H9 (cell line): ENCODE measurements around the gene CAPN14. TPM values are rescaled to one million over a fixed set of nuclear protein-coding genes. Genes with fewer than 3 reads are reported as not detected.

Experiments used
- DNase-seq: peaks from one replicate; pipeline ENCODE4 v3.0.0-alpha.2; 2017
- H2AFZ ChIP-seq: one replicate; pipeline ENCODE4 v1.6.1; 2013; ENCODE audit warnings: mild to moderate bottlenecking, low read length, control low read depth, moderate library complexity
- H2AK5ac ChIP-seq: 2 replicates; pipeline ENCODE4 v1.6.1; 2013; ENCODE audit warnings: low read length, control low read depth, mixed read lengths; ENCODE audit not compliant: insufficient read length
- H2BK120ac ChIP-seq: one replicate; pipeline ENCODE4 v1.6.1; 2013; ENCODE audit warnings: low read depth, mild to moderate bottlenecking, low read length, control low read depth, inconsistent platforms; ENCODE audit not compliant: poor library complexity, severe bottlenecking
- H2BK12ac ChIP-seq: 2 replicates; pipeline ENCODE4 v1.6.1; 2013; ENCODE audit warnings: low read length, control low read depth, mixed read lengths, low read depth; ENCODE audit not compliant: insufficient read length
- H2BK15ac ChIP-seq: 2 replicates; pipeline ENCODE4 v1.6.1; 2013; ENCODE audit warnings: low read depth, low read length, control low read depth
- H2BK20ac ChIP-seq: one replicate; pipeline ENCODE4 v1.6.1; 2013; ENCODE audit warnings: low read depth, mild to moderate bottlenecking, low read length, control low read depth, inconsistent platforms; ENCODE audit not compliant: poor library complexity, severe bottlenecking
- H2BK5ac ChIP-seq: 2 replicates; pipeline ENCODE4 v1.6.1; 2013; ENCODE audit warnings: low read length, control low read depth, mixed read lengths; ENCODE audit not compliant: insufficient read length
- H3K14ac ChIP-seq: 2 replicates; pipeline ENCODE4 v1.6.1; 2013; ENCODE audit warnings: low read length, control low read depth; ENCODE audit not compliant: insufficient read depth
- H3K18ac ChIP-seq: 2 replicates; pipeline ENCODE4 v1.6.1; 2013; ENCODE audit warnings: low read depth, mild to moderate bottlenecking, mixed read lengths, low read length, control low read depth; ENCODE audit not compliant: insufficient read length
- H3K23ac ChIP-seq: 2 replicates; pipeline ENCODE4 v1.6.1; 2013; ENCODE audit warnings: low read length, control low read depth, mixed read lengths, low read depth; ENCODE audit not compliant: insufficient read length
- H3K23me2 ChIP-seq: 2 replicates; pipeline ENCODE4 v1.6.1; 2013; ENCODE audit warnings: low read depth, mild to moderate bottlenecking, mixed read lengths, low read length, control low read depth; ENCODE audit not compliant: insufficient read length, poor library complexity, severe bottlenecking
- H3K27ac ChIP-seq: 2 replicates; pipeline ENCODE4 v1.5.1; 2013; ENCODE audit warnings: low read length, control low read depth, mixed read lengths, low read depth; ENCODE audit not compliant: insufficient read length
- H3K27me3 ChIP-seq: 2 replicates; pipeline ENCODE4 v1.6.1; 2013; ENCODE audit warnings: low read length, control low read depth, inconsistent platforms; ENCODE audit not compliant: insufficient read depth
- H3K4ac ChIP-seq: 2 replicates; pipeline ENCODE4 v1.6.1; 2013; ENCODE audit warnings: low read depth, mild to moderate bottlenecking, control low read depth, inconsistent platforms, low read length, moderate library complexity
- H3K4me1 ChIP-seq: 2 replicates; pipeline ENCODE4 v1.6.1; 2013; ENCODE audit warnings: low read length, control low read depth, inconsistent platforms; ENCODE audit not compliant: insufficient read depth
- H3K4me2 ChIP-seq: 2 replicates; pipeline ENCODE4 v1.6.1; 2013; ENCODE audit warnings: low read length, control low read depth, mixed read lengths; ENCODE audit not compliant: insufficient read length, insufficient read depth
- H3K56ac ChIP-seq: 2 replicates; pipeline ENCODE4 v1.6.1; 2013; ENCODE audit warnings: low read depth, mild to moderate bottlenecking, mixed read lengths, low read length, control low read depth; ENCODE audit not compliant: insufficient read length
- H3K79me1 ChIP-seq: 2 replicates; pipeline ENCODE4 v1.6.1; 2013; ENCODE audit warnings: low read depth, mild to moderate bottlenecking, moderate library complexity, low read length, control low read depth, inconsistent platforms; ENCODE audit not compliant: insufficient read depth, poor library complexity, severe bottlenecking
- H3K79me2 ChIP-seq: 2 replicates; pipeline ENCODE4 v1.6.1; 2013; ENCODE audit warnings: low read length, control low read depth, inconsistent platforms; ENCODE audit not compliant: insufficient read depth
- H3K9ac ChIP-seq: 2 replicates; pipeline ENCODE4 v1.6.1; 2013; ENCODE audit warnings: low read length, control low read depth, mixed read lengths; ENCODE audit not compliant: insufficient read length; ENCODE audit errors: extremely low read depth
- H3K9me3 ChIP-seq: one replicate; pipeline ENCODE4 v1.6.1; 2013; ENCODE audit warnings: low read depth, low read length, inconsistent platforms; ENCODE audit not compliant: control insufficient read depth
- H3T11ph ChIP-seq: one replicate; pipeline ENCODE4 v1.6.1; 2013; ENCODE audit warnings: mild to moderate bottlenecking, low read length, control low read depth, inconsistent platforms
- H4K20me1 ChIP-seq: one replicate; pipeline ENCODE4 v1.6.1; 2013; ENCODE audit not compliant: control insufficient read depth, insufficient read length, insufficient read depth
- H4K5ac ChIP-seq: 2 replicates; pipeline ENCODE4 v1.6.1; 2013; ENCODE audit warnings: low read depth, mild to moderate bottlenecking, mixed read lengths, low read length, control low read depth; ENCODE audit not compliant: insufficient read length
- H4K8ac ChIP-seq: replicated peaks from 2 replicates; pipeline ENCODE4 v1.6.1; 2013; ENCODE audit warnings: low read length, control low read depth, mixed read lengths, low read depth; ENCODE audit not compliant: insufficient read length
- H4K91ac ChIP-seq: 2 replicates; pipeline ENCODE4 v1.6.1; 2013; ENCODE audit warnings: low read depth, mild to moderate bottlenecking, moderate library complexity, mixed read lengths, low read length, control low read depth; ENCODE audit not compliant: insufficient read length
- H3K27ac Mint-ChIP-seq, 3 experiments: 2 replicates in 2 of 3; 3 replicates in 1 of 3; pipeline ENCODE4 v1.8.0; 2020 to 2021; ENCODE audit warnings: mixed read lengths in 3 of 3, mild to moderate bottlenecking in 1 of 3, moderate library complexity in 1 of 3
- H3K27me3 Mint-ChIP-seq: 2 replicates; pipeline ENCODE4 v1.8.0; 2021; ENCODE audit warnings: low read depth, mild to moderate bottlenecking, moderate library complexity, mixed read lengths
- H3K36me3 Mint-ChIP-seq, 3 experiments: 2 replicates in 2 of 3; 3 replicates in 1 of 3; pipeline ENCODE4 v1.8.0; 2020 to 2021; ENCODE audit warnings: low read depth in 3 of 3, mixed read lengths in 3 of 3; ENCODE audit not compliant: insufficient read depth in 1 of 3
- H3K4me1 Mint-ChIP-seq, 2 experiments: 2 replicates each; pipeline ENCODE4 v1.8.0; 2020; ENCODE audit warnings: mixed read lengths in 2 of 2
- H3K4me3 Mint-ChIP-seq, 2 experiments: 2 replicates in 1 of 2; 3 replicates in 1 of 2; pipeline ENCODE4 v1.8.0; 2020 to 2021; ENCODE audit warnings: mild to moderate bottlenecking in 2 of 2, mixed read lengths in 2 of 2, moderate library complexity in 1 of 2
- H3K9me3 Mint-ChIP-seq, 2 experiments: 2 replicates in 1 of 2; 3 replicates in 1 of 2; pipeline ENCODE4 v1.8.0; 2020; ENCODE audit warnings: mild to moderate bottlenecking in 2 of 2, mixed read lengths in 2 of 2, moderate library complexity in 1 of 2
- WGBS: extraction: QIAGEN DNeasy Blood & Tissue Kit; methylation state at CpG from one replicate; pipeline ENCODE4 v1.1.7; 2013; ENCODE audit warnings: missing lambda C conversion rate, low lambda C conversion rate, mixed read lengths; ENCODE audit not compliant: insufficient read length; ENCODE audit errors: extremely low coverage; 5-methylcytosine and 5-hydroxymethylcytosine counted together
- total RNA-seq: library from RNA; stranded (reverse); gene quantifications from 2 replicates; pipeline ENCODE4 v1.2.1, GENCODE V29; 2021
- TF ChIP-seq, protein P1 (sequence below): fragments of 200-600 bp; sonication (generic); conservative IDR thresholded peaks from 3 replicates; pipeline ENCODE4 v1.8.0; 2021; ENCODE audit warnings: antibody characterized with exemption, mild to moderate bottlenecking

The CAPN14 gene
- total RNA-seq, 1 experiment from 2014 or later: 0.09 TPM

- no peak overlapping the region for H3K27ac Mint-ChIP-seq
Measured at GRCh38 chr2:31197669-31198068, 19.6 kb downstream of the CAPN14 start.

More at GRCh38 chr2:31197669-31198068, 19.6 kb downstream of the CAPN14 start:
- Histone ChIP-seq H2BK120ac (no peak overlapping the region), H3K9ac (no peak overlapping the region), H4K91ac (no peak overlapping the region), H3K4me1 (no peaks in the 10 kb centered on the region), H3K56ac (no peak overlapping the region), H3K14ac (no peak overlapping the region), H3K79me1 (no peaks in the 10 kb centered on the region), H3T11ph (no peak overlapping the region), H3K27me3 (no peaks in the 10 kb centered on the region), H2BK5ac (no peak overlapping the region), H3K23me2 (no peaks in the 10 kb centered on the region), H2AK5ac (no peak overlapping the region), H2BK12ac (no peak overlapping the region), H2BK20ac (no peak overlapping the region), H3K27ac (no peak overlapping the region), H3K9me3 (no peaks in the 10 kb centered on the region), H3K23ac (no peak overlapping the region), H4K5ac (no peak overlapping the region), H3K4ac (no peak overlapping the region), H4K8ac (no peak overlapping the region), H4K20me1 (no peaks in the 10 kb centered on the region), H2BK15ac (no peak overlapping the region), H3K4me2 (no peak overlapping the region), H3K79me2 (no peaks in the 10 kb centered on the region), H3K18ac (no peak overlapping the region), H2AFZ (no peak overlapping the region)
- TF ChIP-seq, protein P1, sequence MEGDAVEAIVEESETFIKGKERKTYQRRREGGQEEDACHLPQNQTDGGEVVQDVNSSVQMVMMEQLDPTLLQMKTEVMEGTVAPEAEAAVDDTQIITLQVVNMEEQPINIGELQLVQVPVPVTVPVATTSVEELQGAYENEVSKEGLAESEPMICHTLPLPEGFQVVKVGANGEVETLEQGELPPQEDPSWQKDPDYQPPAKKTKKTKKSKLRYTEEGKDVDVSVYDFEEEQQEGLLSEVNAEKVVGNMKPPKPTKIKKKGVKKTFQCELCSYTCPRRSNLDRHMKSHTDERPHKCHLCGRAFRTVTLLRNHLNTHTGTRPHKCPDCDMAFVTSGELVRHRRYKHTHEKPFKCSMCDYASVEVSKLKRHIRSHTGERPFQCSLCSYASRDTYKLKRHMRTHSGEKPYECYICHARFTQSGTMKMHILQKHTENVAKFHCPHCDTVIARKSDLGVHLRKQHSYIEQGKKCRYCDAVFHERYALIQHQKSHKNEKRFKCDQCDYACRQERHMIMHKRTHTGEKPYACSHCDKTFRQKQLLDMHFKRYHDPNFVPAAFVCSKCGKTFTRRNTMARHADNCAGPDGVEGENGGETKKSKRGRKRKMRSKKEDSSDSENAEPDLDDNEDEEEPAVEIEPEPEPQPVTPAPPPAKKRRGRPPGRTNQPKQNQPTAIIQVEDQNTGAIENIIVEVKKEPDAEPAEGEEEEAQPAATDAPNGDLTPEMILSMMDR: no peak
- Mint-ChIP-seq H3K4me1 (peaks cover 5 to 7% of the 10 kb centered on the region in 2 experiments), H3K9me3 (no peaks in the 10 kb centered on the region), H3K36me3 (no peaks in the 10 kb centered on the region), H3K27me3 (peaks cover 8% of the 10 kb centered on the region), H3K4me3 (no peak overlapping the region)
- WGBS: no CpG with 5 or more reads among the region's 2 CpGs
- no peak for DNase-seq
